ENCODE data around the gene WWP2.

DNA sequence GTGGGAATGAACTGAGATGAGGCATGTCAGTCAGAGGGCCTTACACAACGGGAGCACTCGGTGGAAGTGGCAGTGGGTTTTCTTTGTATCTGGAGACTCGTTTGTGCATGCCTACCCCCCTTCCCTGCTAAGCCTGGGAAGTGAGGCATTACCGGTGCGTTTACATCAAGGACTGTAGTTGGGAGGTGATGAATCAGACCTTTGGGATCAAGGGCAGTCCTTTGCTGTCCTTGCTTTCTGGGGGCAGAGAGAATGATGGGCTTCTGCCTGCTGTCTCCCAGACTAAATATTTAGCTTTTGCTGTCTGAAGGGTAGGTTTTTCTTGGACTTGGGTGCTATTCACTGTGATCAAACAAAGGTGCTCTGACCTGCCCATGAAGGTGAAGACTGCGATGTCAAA, 83.0 kb downstream of the WWP2 start:
- TF ChIP-seq RAD21 (IDR thresholded peaks at IDR 0.05; ENCODE audit: low read depth) (no peak), FOXM1 (IDR thresholded peaks at IDR 0.05; ENCODE audit: borderline replicate concordance, low read depth) (no peak), ZBTB7A (IDR thresholded peaks at IDR 0.05; ENCODE audit: low read depth) (no peak), EP300 (IDR thresholded peaks at IDR 0.05; ENCODE audit: borderline replicate concordance) (no peak), NFIC (IDR thresholded peaks at IDR 0.05) (no peak), CREB1 (IDR thresholded peaks at IDR 0.05; ENCODE audit: low read depth) (no peak), YY1 (IDR thresholded peaks at IDR 0.05; ENCODE audit: low read depth) (no peak), TAF1 (IDR thresholded peaks at IDR 0.05; ENCODE audit: low read depth) (no peak), CEBPB (IDR thresholded peaks at IDR 0.05) (no peak), TEAD4 (IDR thresholded peaks at IDR 0.05) (no peak)
- TF ChIP-seq, protein P1, sequence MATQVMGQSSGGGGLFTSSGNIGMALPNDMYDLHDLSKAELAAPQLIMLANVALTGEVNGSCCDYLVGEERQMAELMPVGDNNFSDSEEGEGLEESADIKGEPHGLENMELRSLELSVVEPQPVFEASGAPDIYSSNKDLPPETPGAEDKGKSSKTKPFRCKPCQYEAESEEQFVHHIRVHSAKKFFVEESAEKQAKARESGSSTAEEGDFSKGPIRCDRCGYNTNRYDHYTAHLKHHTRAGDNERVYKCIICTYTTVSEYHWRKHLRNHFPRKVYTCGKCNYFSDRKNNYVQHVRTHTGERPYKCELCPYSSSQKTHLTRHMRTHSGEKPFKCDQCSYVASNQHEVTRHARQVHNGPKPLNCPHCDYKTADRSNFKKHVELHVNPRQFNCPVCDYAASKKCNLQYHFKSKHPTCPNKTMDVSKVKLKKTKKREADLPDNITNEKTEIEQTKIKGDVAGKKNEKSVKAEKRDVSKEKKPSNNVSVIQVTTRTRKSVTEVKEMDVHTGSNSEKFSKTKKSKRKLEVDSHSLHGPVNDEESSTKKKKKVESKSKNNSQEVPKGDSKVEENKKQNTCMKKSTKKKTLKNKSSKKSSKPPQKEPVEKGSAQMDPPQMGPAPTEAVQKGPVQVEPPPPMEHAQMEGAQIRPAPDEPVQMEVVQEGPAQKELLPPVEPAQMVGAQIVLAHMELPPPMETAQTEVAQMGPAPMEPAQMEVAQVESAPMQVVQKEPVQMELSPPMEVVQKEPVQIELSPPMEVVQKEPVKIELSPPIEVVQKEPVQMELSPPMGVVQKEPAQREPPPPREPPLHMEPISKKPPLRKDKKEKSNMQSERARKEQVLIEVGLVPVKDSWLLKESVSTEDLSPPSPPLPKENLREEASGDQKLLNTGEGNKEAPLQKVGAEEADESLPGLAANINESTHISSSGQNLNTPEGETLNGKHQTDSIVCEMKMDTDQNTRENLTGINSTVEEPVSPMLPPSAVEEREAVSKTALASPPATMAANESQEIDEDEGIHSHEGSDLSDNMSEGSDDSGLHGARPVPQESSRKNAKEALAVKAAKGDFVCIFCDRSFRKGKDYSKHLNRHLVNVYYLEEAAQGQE (IDR thresholded peaks at IDR 0.05; ENCODE audit: low read depth), result no peak
- TF ChIP-seq, protein P2, sequence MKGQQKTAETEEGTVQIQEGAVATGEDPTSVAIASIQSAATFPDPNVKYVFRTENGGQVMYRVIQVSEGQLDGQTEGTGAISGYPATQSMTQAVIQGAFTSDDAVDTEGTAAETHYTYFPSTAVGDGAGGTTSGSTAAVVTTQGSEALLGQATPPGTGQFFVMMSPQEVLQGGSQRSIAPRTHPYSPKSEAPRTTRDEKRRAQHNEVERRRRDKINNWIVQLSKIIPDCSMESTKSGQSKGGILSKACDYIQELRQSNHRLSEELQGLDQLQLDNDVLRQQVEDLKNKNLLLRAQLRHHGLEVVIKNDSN (IDR thresholded peaks at IDR 0.05), result no peak
- TF ChIP-seq, protein P3, sequence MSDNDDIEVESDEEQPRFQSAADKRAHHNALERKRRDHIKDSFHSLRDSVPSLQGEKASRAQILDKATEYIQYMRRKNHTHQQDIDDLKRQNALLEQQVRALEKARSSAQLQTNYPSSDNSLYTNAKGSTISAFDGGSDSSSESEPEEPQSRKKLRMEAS (IDR thresholded peaks at IDR 0.05), result no peak
